SK-N-SH treated with all-trans-retinoic acid at 6 μM for 48 hours (cell line): Measurements from ENCODE around the gene FAM8A1.
"Not testable (repeated sequence)": the region's sequence is repeated elsewhere in the genome, so short reads cannot be mapped to it uniquely, and the experiment has no call there.

Experiments used
- ATAC-seq: fragments of 200-7000 bp; cut with Tn5 transposase; 3 replicates; pipeline ENCODE4 v1.9.1; 2020; ENCODE audit warnings: mild to moderate bottlenecking, moderate library complexity
- ARNTL ChIP-seq: fragments of 450-650 bp; formaldehyde crosslinking; IDR thresholded peaks from 2 replicates; pipeline ENCODE4 v1.5.0; 2020; ENCODE audit warnings: low read depth, mild to moderate bottlenecking, moderate library complexity, borderline replicate concordance
- BACH2 ChIP-seq: fragments of 250-450 bp; sonication (Bioruptor Pico); IDR thresholded peaks from 2 replicates; pipeline ENCODE4 v1.9.0; 2021; ENCODE audit warnings: mild to moderate bottlenecking, borderline replicate concordance
- ESRRG ChIP-seq: fragments of 250-450 bp; sonication (Bioruptor Pico); IDR thresholded peaks from 2 replicates; pipeline ENCODE4 v1.6.1; 2021; ENCODE audit warnings: mild to moderate bottlenecking
- GLIS3 ChIP-seq: fragments of 250-450 bp; sonication (Bioruptor Pico); IDR thresholded peaks from 2 replicates; pipeline ENCODE4 v1.5.0; 2020; ENCODE audit warnings: mild to moderate bottlenecking, moderate library complexity
- ISL1 ChIP-seq: fragments of 250-450 bp; sonication (Bioruptor Pico); IDR thresholded peaks from 2 replicates; pipeline ENCODE4 v2.1.2; 2022; ENCODE audit warnings: mild to moderate bottlenecking, moderate library complexity
- OSR1 ChIP-seq: fragments of 250-450 bp; sonication (Bioruptor Pico); IDR thresholded peaks from 2 replicates; pipeline ENCODE4 v1.8.0; 2022; ENCODE audit warnings: moderate library complexity, mild to moderate bottlenecking, inconsistent platforms
- PPARA ChIP-seq: fragments of 250-450 bp; sonication (Bioruptor Pico); IDR thresholded peaks from 2 replicates; pipeline ENCODE4 v1.5.0; 2020; ENCODE audit warnings: mild to moderate bottlenecking, borderline replicate concordance
- TCF4 ChIP-seq: fragments of 250-450 bp; sonication (Bioruptor Pico); IDR thresholded peaks from 2 replicates; pipeline ENCODE4 v1.8.0; 2021; ENCODE audit warnings: mild to moderate bottlenecking, moderate library complexity, borderline replicate concordance
- TOX ChIP-seq: fragments of 250-450 bp; sonication (Bioruptor Pico); IDR thresholded peaks from 2 replicates; pipeline ENCODE4 v1.8.0; 2021; ENCODE audit warnings: mild to moderate bottlenecking, moderate library complexity, borderline replicate concordance
- ZC3H10 ChIP-seq: fragments of 250-450 bp; sonication (Bioruptor Pico); IDR thresholded peaks from 2 replicates; pipeline ENCODE4 v1.5.1; 2021; ENCODE audit warnings: mild to moderate bottlenecking, moderate library complexity
- ZFP3 ChIP-seq: fragments of 250-450 bp; sonication (Bioruptor Pico); IDR thresholded peaks from 2 replicates; pipeline ENCODE4 v1.5.0; 2020; ENCODE audit warnings: mild to moderate bottlenecking, moderate library complexity
- ZFP30 ChIP-seq: fragments of 450-650 bp; formaldehyde crosslinking; IDR thresholded peaks from 2 replicates; pipeline ENCODE4 v1.5.0; 2022; ENCODE audit warnings: mild to moderate bottlenecking, moderate library complexity
- ZNF8 ChIP-seq: fragments of 450-650 bp; formaldehyde crosslinking; IDR thresholded peaks from 2 replicates; pipeline ENCODE4 v1.5.0; 2020; ENCODE audit warnings: mild to moderate bottlenecking, moderate library complexity
- TF ChIP-seq, protein P1 (sequence below): fragments of 250-450 bp; sonication (Bioruptor Pico); IDR thresholded peaks from 2 replicates; pipeline ENCODE4 v1.5.0; 2020; ENCODE audit warnings: mild to moderate bottlenecking, moderate library complexity
- TF ChIP-seq, protein P2 (sequence below): fragments of 250-450 bp; sonication (Bioruptor Pico); IDR thresholded peaks from 2 replicates; pipeline ENCODE4 v1.8.0; 2021; ENCODE audit warnings: low read depth, mild to moderate bottlenecking, moderate library complexity, borderline replicate concordance
- TF ChIP-seq, protein P3 (sequence below): fragments of 250-450 bp; sonication (Bioruptor Pico); IDR thresholded peaks from 2 replicates; pipeline ENCODE4 v1.5.1; 2021; ENCODE audit warnings: mild to moderate bottlenecking, moderate library complexity
- TF ChIP-seq, protein P4 (sequence below): fragments of 250-450 bp; sonication (Bioruptor Pico); IDR thresholded peaks from 2 replicates; pipeline ENCODE4 v1.8.0; 2020; ENCODE audit warnings: mild to moderate bottlenecking, moderate library complexity, borderline replicate concordance

Gene FAM8A1

DNA sequence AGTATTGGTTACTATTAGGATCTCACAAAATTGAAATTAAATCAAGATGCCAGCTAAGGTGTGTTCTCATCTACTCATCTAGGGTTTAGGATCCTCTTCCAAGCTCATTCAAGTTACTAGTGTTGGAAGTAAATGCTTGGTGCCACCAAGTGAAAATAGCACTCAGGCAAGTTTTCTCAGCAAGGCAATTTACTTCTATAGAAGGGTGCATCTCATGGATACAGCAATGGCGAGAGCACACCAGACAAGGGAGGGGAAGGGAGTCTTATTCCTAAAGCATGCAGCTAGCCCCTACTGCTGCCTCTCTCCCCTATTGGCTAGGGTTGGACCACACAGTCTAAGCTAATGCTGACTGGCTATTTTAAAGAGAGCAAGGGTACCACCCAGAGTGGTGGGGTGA lies 23.0 kb upstream of the FAM8A1 start:
- TF ChIP-seq ESRRG: no peak
- TF ChIP-seq ZC3H10 (CRISPR knock-in tag): no peak
- no peak for TF ChIP-seq GLIS3
- TF ChIP-seq, all 23 proteins: peak for 0
- no peak for ATAC-seq

DNA sequence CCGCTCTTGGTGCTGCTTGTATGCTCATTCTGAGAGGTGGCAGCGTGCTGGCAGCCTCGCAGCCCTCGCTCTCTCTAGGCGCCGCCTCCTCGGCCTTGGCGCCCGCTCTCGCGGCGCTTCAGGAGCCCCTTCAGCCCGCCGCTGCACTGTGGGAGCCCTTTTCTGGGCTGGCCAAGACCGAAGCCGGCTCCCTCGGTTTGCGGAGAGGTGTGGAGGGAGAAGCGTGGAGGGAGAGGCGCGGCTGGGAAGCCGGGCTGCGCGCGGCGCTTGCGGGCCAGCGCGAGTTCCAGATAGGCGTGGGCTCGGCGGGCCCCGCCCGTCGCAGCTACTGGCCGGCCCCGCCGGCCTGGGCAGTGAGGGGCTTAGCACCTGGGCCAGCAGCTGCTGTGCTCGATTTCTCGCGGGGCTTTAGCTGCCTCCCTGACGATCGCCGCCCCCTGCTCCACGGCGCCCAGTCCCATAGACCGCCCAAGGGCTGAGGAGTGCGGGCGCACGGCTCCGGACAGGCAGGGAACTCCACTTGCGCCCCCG lies 19.5 kb upstream of the FAM8A1 start:
- ATAC-seq: peak; percentile 89
- no peak for TF ChIP-seq ZC3H10 (CRISPR knock-in tag)
- TF ChIP-seq, protein P1, sequence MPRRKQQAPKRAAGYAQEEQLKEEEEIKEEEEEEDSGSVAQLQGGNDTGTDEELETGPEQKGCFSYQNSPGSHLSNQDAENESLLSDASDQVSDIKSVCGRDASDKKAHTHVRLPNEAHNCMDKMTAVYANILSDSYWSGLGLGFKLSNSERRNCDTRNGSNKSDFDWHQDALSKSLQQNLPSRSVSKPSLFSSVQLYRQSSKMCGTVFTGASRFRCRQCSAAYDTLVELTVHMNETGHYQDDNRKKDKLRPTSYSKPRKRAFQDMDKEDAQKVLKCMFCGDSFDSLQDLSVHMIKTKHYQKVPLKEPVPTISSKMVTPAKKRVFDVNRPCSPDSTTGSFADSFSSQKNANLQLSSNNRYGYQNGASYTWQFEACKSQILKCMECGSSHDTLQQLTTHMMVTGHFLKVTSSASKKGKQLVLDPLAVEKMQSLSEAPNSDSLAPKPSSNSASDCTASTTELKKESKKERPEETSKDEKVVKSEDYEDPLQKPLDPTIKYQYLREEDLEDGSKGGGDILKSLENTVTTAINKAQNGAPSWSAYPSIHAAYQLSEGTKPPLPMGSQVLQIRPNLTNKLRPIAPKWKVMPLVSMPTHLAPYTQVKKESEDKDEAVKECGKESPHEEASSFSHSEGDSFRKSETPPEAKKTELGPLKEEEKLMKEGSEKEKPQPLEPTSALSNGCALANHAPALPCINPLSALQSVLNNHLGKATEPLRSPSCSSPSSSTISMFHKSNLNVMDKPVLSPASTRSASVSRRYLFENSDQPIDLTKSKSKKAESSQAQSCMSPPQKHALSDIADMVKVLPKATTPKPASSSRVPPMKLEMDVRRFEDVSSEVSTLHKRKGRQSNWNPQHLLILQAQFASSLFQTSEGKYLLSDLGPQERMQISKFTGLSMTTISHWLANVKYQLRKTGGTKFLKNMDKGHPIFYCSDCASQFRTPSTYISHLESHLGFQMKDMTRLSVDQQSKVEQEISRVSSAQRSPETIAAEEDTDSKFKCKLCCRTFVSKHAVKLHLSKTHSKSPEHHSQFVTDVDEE: no peak
- TF ChIP-seq TCF4 (CRISPR knock-in tag): no peak

DNA sequence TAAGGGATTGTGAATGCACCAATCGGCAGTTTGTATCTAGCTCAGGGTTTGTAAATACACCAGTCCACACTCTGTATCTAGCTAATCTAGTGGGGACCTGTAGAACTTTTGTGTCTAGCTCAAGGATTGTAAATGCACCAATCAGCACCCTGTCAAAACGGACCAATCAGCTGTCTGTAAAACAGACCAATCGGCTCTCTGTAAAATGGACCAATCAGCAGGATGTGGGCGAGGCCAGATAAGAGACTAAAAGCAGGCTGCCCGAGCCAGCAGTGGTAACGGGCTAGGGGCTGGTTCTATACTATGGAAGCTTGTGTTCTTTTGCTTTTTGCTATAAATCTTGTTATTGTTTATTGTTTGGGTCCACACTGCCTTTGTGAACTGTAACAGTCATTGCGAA lies 18.8 kb upstream of the FAM8A1 start:
- not testable (repeated sequence) for ATAC-seq

DNA sequence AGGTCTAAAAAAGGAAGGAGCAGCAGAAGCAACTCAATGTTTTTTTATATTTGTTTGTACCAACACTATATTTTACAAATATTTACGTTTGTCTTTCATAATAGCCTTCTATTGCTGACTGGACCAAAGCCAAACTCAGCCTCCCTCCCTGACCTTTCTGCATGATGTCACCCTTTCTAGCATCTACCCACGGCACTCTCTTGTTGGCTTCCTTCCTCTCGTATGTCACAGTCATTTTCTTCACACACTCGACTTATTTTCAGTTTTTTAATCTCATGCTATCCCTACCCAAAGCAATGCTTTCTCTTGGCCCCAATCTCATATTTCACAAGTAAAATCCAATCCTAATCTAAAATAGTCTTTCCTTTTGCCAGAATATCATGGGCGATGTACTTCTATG lies 16.3 kb upstream of the FAM8A1 start:
- no peak for TF ChIP-seq ZFP3 (CRISPR knock-in tag)
- TF ChIP-seq ZNF8 (CRISPR knock-in tag): no peak
- TF ChIP-seq ARNTL: no peak
- TF ChIP-seq, protein P2, sequence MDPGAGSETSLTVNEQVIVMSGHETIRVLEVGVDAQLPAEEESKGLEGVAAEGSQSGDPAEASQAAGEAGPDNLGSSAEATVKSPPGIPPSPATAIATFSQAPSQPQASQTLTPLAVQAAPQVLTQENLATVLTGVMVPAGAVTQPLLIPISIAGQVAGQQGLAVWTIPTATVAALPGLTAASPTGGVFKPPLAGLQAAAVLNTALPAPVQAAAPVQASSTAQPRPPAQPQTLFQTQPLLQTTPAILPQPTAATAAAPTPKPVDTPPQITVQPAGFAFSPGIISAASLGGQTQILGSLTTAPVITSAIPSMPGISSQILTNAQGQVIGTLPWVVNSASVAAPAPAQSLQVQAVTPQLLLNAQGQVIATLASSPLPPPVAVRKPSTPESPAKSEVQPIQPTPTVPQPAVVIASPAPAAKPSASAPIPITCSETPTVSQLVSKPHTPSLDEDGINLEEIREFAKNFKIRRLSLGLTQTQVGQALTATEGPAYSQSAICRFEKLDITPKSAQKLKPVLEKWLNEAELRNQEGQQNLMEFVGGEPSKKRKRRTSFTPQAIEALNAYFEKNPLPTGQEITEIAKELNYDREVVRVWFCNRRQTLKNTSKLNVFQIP (CRISPR knock-in tag): no peak
- ATAC-seq: no peak

DNA sequence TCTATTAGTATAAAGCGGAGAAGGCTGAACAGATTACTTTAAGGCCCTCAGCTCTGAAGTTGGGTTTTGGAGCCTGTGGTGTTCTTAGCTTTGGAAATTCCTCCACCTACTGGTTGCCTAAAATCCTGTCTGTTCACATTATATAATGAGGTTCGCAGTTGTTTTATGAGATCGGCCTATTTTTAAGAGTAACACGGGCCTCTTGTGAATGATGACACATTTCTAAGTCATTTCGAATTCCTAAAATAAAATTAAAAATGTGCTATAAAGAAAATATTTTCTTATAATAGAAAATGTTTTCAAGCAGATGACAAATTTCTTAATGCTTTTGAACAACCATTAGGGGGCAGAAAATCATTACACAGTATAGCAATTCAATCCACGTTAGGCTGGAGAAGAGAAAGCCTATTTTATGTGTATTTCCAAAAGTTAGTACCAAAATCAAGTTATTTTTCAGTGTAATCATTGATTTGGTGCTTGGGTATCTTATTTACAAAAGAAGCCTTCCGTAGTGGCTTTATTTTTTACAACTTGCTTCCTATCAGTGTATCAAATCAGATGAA lies 15.8 kb upstream of the FAM8A1 start:
- TF ChIP-seq BACH2 (CRISPR knock-in tag) (no peak), PPARA (no peak), ISL1 (CRISPR knock-in tag) (no peak), OSR1 (CRISPR knock-in tag) (no peak), TOX (no peak), ESRRG (no peak), ZFP30 (CRISPR knock-in tag) (no peak)
- TF ChIP-seq, protein P3, sequence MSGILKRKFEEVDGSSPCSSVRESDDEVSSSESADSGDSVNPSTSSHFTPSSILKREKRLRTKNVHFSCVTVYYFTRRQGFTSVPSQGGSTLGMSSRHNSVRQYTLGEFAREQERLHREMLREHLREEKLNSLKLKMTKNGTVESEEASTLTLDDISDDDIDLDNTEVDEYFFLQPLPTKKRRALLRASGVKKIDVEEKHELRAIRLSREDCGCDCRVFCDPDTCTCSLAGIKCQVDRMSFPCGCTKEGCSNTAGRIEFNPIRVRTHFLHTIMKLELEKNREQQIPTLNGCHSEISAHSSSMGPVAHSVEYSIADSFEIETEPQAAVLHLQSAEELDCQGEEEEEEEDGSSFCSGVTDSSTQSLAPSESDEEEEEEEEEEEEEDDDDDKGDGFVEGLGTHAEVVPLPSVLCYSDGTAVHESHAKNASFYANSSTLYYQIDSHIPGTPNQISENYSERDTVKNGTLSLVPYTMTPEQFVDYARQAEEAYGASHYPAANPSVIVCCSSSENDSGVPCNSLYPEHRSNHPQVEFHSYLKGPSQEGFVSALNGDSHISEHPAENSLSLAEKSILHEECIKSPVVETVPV: no peak
- TF ChIP-seq, protein P4, sequence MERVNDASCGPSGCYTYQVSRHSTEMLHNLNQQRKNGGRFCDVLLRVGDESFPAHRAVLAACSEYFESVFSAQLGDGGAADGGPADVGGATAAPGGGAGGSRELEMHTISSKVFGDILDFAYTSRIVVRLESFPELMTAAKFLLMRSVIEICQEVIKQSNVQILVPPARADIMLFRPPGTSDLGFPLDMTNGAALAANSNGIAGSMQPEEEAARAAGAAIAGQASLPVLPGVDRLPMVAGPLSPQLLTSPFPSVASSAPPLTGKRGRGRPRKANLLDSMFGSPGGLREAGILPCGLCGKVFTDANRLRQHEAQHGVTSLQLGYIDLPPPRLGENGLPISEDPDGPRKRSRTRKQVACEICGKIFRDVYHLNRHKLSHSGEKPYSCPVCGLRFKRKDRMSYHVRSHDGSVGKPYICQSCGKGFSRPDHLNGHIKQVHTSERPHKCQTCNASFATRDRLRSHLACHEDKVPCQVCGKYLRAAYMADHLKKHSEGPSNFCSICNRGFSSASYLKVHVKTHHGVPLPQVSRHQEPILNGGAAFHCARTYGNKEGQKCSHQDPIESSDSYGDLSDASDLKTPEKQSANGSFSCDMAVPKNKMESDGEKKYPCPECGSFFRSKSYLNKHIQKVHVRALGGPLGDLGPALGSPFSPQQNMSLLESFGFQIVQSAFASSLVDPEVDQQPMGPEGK (CRISPR knock-in tag): no peak
- TF ChIP-seq, protein P2 (CRISPR knock-in tag): no peak
- ATAC-seq: peak; percentile 73
